B cell (primary cell): Measurements from ENCODE around the gene COLQ.

ENCODE experiments used
- CTCF ChIP-seq: fragments of 200-600 bp; IDR thresholded peaks from one replicate; pipeline ENCODE4 v1.8.0; 2022; ENCODE audit warnings: antibody characterized with exemption, mild to moderate bottlenecking
- EZH2 ChIP-seq: IDR thresholded peaks from 2 replicates; pipeline ENCODE4 v1.6.1; 2012; ENCODE audit warnings: borderline replicate concordance, low read depth, mild to moderate bottlenecking, moderate library complexity, low read length; ENCODE audit not compliant: insufficient read depth, poor library complexity, severe bottlenecking

GRCh38 chr3:15563190-15563589, 41.7 kb upstream of the COLQ start:
- no peak for TF ChIP-seq CTCF
- TF ChIP-seq EZH2 = no peak
